Thoracic aorta (tissue), 2 donors: ENCODE results near the gene RXFP2. TPM values are rescaled to one million over a fixed set of nuclear protein-coding genes. Genes with fewer than 3 reads are reported as not detected.

Experiments
- ATAC-seq: fragments of 150-250 bp; one replicate; pipeline ENCODE4 v1.8.0; 2017; ENCODE audit warnings: low read depth; ENCODE audit not compliant: insufficient number of reproducible peaks, low FRiP score
- DNase-seq: peaks from one replicate; pipeline ENCODE4 v3.0.0-alpha.2; 2020; ENCODE audit warnings: low spot score
- H3K27ac ChIP-seq, 2 donors: fragments of 200-600 bp; sonication (generic); 1 replicate in 1 of 2; 2 replicates in 1 of 2; pipeline ENCODE4 v1.5.1; 2016; ENCODE audit warnings: mild to moderate bottlenecking in 2 of 2, moderate library complexity in 2 of 2
- H3K27me3 ChIP-seq: fragments of 200-600 bp; sonication (generic); replicated peaks from 2 replicates; pipeline ENCODE4 v1.6.0; 2016; ENCODE audit warnings: mild to moderate bottlenecking; ENCODE audit not compliant: insufficient read depth
- H3K36me3 ChIP-seq: fragments of 200-600 bp; sonication (generic); one replicate; pipeline ENCODE4 v1.5.1; 2016
- H3K4me1 ChIP-seq, 2 donors: fragments of 200-600 bp; sonication (generic); 1 replicate in 1 of 2; 2 replicates in 1 of 2; pipeline versions ENCODE4 v1.5.1 to v1.6.0; 2016; ENCODE audit warnings: low read depth in 2 of 2, mild to moderate bottlenecking in 1 of 2; ENCODE audit not compliant: control insufficient read depth in 1 of 2
- H3K4me3 ChIP-seq: fragments of 200-600 bp; sonication (generic); 2 replicates; pipeline ENCODE4 v1.5.1; 2016; ENCODE audit warnings: mild to moderate bottlenecking
- H3K9me3 ChIP-seq: fragments of 200-600 bp; sonication (generic); 2 replicates; pipeline ENCODE4 v1.5.1; 2016
- CTCF ChIP-seq: fragments of 200-600 bp; sonication (generic); IDR thresholded peaks from one replicate; pipeline ENCODE4 v1.5.1; 2019; ENCODE audit warnings: antibody characterized with exemption
- total RNA-seq, 2 donors: library from RNA; depleted of rRNA; stranded (reverse); fragments of >200 nt; gene quantifications; one replicate each; pipeline versions ENCODE4 v1.1.0 to v1.2.3, GENCODE V29; 2016

The RXFP2 gene
- total RNA-seq, 2 donors from 2014 or later, result 0.21 to 3.0 TPM

- DNase-seq, result no peak
These were observed 6.3 kb upstream of the RXFP2 start for GRCh38 chr13:31733066-31733465.

GRCh38 chr13:31733647-31734046 lies 5.7 kb upstream of the RXFP2 start:
- Histone ChIP-seq H3K27ac (no peak overlapping the region), H3K27me3 (no peaks in the 10 kb centered on the region), H3K36me3 (no peaks in the 10 kb centered on the region), H3K9me3 (no peaks in the 10 kb centered on the region), H3K4me1 (peaks cover 0 to 2% of the 10 kb centered on the region in 2 donors), H3K4me3 (no peak overlapping the region)
- ATAC-seq (no peak), DNase-seq (no peak)
- no peak for TF ChIP-seq CTCF

More at GRCh38 chr13:31733066-31733465, 6.3 kb upstream of the RXFP2 start:
- H3K9me3 ChIP-seq, result no peaks in the 10 kb centered on the region
- peak overlapping the region; percentile 40 for H3K4me3 ChIP-seq
- no peak for TF ChIP-seq CTCF
- no peak for ATAC-seq
- no peaks in the 10 kb centered on the region for H3K27me3 ChIP-seq
- no peak overlapping the region for H3K27ac ChIP-seq
- H3K36me3 ChIP-seq, result no peaks in the 10 kb centered on the region
- peaks cover 0 to 2% of the 10 kb centered on the region in 2 donors for H3K4me1 ChIP-seq

GRCh38 chr13:31742097-31742734 lies 2.9 kb downstream of the RXFP2 start:
- no peak for DNase-seq
- Histone ChIP-seq H3K36me3 (no peaks in the 10 kb centered on the region), H3K4me1 (peaks cover 0 to 3% of the 10 kb centered on the region in 2 donors), H3K27ac (no peak overlapping the region), H3K9me3 (no peaks in the 10 kb centered on the region), H3K27me3 (no peaks in the 10 kb centered on the region), H3K4me3 (no peak overlapping the region)
- ATAC-seq, result peak; percentile 49
- peak; percentile 94 for TF ChIP-seq CTCF

- Histone ChIP-seq H3K9me3 (no peaks in the 10 kb centered on the region), H3K36me3 (no peaks in the 10 kb centered on the region), H3K27me3 (no peaks in the 10 kb centered on the region), H3K4me1 (no peaks in the 10 kb centered on the region), H3K27ac (no peak overlapping the region), H3K4me3 (no peak overlapping the region)
- ATAC-seq (no peak), DNase-seq (no peak)
- TF ChIP-seq CTCF, result no peak
These were observed 8.0 kb downstream of the RXFP2 start for GRCh38 chr13:31747291-31747690.

- Histone ChIP-seq H3K36me3 (no peaks in the 10 kb centered on the region), H3K27me3 (no peaks in the 10 kb centered on the region), H3K4me1 (no peaks in the 10 kb centered on the region), H3K9me3 (no peaks in the 10 kb centered on the region), H3K27ac (no peak overlapping the region), H3K4me3 (no peak overlapping the region)
- no peak for TF ChIP-seq CTCF
- DNase-seq (no peak), ATAC-seq (no peak)
These were observed 8.6 kb downstream of the RXFP2 start for GRCh38 chr13:31747966-31748365.
